GM23248 (cell line): Measurements from ENCODE around the gene ALDH3B1. TPM values are rescaled to one million over a fixed set of nuclear protein-coding genes. Genes with fewer than 3 reads are reported as not detected.
"Not testable (repeated sequence)": the region's sequence is repeated elsewhere in the genome, so short reads cannot be mapped to it uniquely, and the experiment has no call there.

Experiments
- DNase-seq: peaks from one replicate; pipeline ENCODE4 v3.0.0-alpha.2; 2015
- H2AFZ ChIP-seq: fragments of 200-600 bp; sonication (generic); 2 replicates; pipeline ENCODE4 v1.6.1; 2016; ENCODE audit warnings: antibody characterized with exemption
- H3F3A ChIP-seq: fragments of 200-600 bp; sonication (generic); 2 replicates; pipeline ENCODE4 v1.6.1; 2016; ENCODE audit warnings: mild to moderate bottlenecking, antibody characterized with exemption, mixed run types; ENCODE audit not compliant: insufficient read depth
- H3K27ac ChIP-seq: fragments of 200-600 bp; sonication (generic); 2 replicates; pipeline ENCODE4 v1.5.1; 2016; ENCODE audit warnings: mild to moderate bottlenecking
- H3K27me3 ChIP-seq: fragments of 200-600 bp; sonication (generic); replicated peaks from 2 replicates; pipeline ENCODE4 v1.6.1; 2016; ENCODE audit warnings: mild to moderate bottlenecking; ENCODE audit not compliant: insufficient read depth
- H3K36me3 ChIP-seq: fragments of 200-600 bp; sonication (generic); 2 replicates; pipeline ENCODE4 v1.6.1; 2016; ENCODE audit warnings: low read depth, mild to moderate bottlenecking
- H3K4me1 ChIP-seq: fragments of 200-600 bp; sonication (generic); 2 replicates; pipeline ENCODE4 v1.6.1; 2016; ENCODE audit warnings: mild to moderate bottlenecking; ENCODE audit not compliant: insufficient read depth
- H3K4me2 ChIP-seq: fragments of 200-600 bp; sonication (generic); one replicate; pipeline ENCODE4 v1.6.1; 2016; ENCODE audit warnings: mild to moderate bottlenecking; ENCODE audit not compliant: unreplicated experiment
- H3K4me3 ChIP-seq: fragments of 200-600 bp; sonication (generic); 2 replicates; pipeline ENCODE4 v1.5.1; 2016; ENCODE audit warnings: mild to moderate bottlenecking
- H3K79me2 ChIP-seq: fragments of 200-600 bp; sonication (generic); 2 replicates; pipeline ENCODE4 v1.6.1; 2016; ENCODE audit warnings: mild to moderate bottlenecking; ENCODE audit not compliant: insufficient read depth
- H3K9ac ChIP-seq: fragments of 200-600 bp; sonication (generic); 2 replicates; pipeline ENCODE4 v1.6.1; 2016; ENCODE audit warnings: mild to moderate bottlenecking
- H3K9me2 ChIP-seq: fragments of 200-600 bp; sonication (generic); 2 replicates; pipeline ENCODE4 v1.6.1; 2016; ENCODE audit warnings: mixed run types, mild to moderate bottlenecking, moderate library complexity; ENCODE audit not compliant: insufficient read depth
- H3K9me3 ChIP-seq: fragments of 200-600 bp; sonication (generic); one replicate; pipeline ENCODE4 v1.6.1; 2017; ENCODE audit warnings: low read depth
- H4K20me1 ChIP-seq: fragments of 200-600 bp; sonication (generic); 2 replicates; pipeline ENCODE4 v1.6.0; 2016; ENCODE audit not compliant: insufficient read depth
- EZH2 ChIP-seq: fragments of 200-600 bp; sonication (generic); IDR thresholded peaks from 2 replicates; pipeline ENCODE4 v1.6.1; 2018; ENCODE audit warnings: antibody characterized with exemption, mild to moderate bottlenecking; ENCODE audit not compliant: insufficient read depth, poor library complexity, severe bottlenecking
- EZH2phosphoT487 ChIP-seq: fragments of 200-600 bp; sonication (generic); IDR thresholded peaks from 2 replicates; pipeline ENCODE4 v1.6.1; 2018; ENCODE audit warnings: antibody characterized with exemption, moderate library complexity, mild to moderate bottlenecking, low read depth; ENCODE audit not compliant: insufficient read depth
- WGBS, 2 experiments: methylation state at CpG; one replicate each; pipeline ENCODE4 v1.1.6; 2015 to 2017; ENCODE audit warnings: low lambda C conversion rate in 2 of 2, low coverage in 1 of 2; ENCODE audit errors: missing lambda C conversion rate in 2 of 2; 5-methylcytosine and 5-hydroxymethylcytosine counted together
- in situ Hi-C: fragments of 300-500 bp; cut with MboI; formaldehyde crosslinking; loops from 2 replicates; pipeline ENCODE4 v1.15.0; 2020
- polyA plus RNA-seq: library from polyadenylated mRNA; unstranded; fragments of >200 nt; fragmentation: Nextera tagmentation; extraction: Ambion mirVana; gene quantifications from 2 replicates; pipeline ENCODE4 v1.2.1, GENCODE V29; 2016
- total RNA-seq: library from RNA; depleted of rRNA; stranded (reverse); fragments of >200 nt; shearing (Covaris generic); gene quantifications from 2 replicates; pipeline ENCODE4 v1.2.3, GENCODE V29; 2014

The ALDH3B1 gene
- total and polyA plus RNA-seq, 2 experiments from 2014 or later = 42.7 to 63.9 TPM

DNA sequence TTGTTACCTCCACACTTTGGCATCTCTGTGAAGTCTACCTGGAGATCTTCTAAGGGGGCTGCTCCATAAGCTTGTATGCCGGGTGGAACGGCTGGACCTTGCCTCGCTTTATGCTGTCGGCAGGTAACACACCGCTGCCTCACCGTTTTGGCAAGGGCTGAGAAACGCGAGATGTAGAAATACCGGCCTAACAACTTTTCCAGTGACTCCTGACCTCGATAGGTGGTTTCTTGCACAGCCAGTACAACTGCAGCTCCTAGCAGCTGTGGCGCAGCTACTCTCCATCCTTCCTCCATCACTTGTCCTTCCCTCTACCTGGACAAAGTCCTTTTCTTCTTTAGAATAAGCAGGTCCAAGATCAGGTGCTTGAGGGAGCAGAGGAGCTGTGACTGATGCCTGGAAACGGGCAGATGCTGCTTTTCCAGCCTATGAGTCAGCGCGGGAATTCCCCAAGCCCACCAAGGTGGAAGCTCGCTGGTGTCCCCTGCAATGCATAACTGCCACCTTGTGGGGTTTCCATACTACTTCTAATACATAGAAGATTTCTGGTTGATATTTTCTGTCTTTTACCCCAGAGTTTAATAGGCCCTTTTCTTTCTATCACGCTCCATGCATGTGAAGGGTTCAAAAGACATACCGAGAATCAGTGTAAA is 31.2 kb upstream of the ALDH3B1 start:
- H3K9me2 ChIP-seq, H3K4me1 ChIP-seq, H3K9ac ChIP-seq, in situ Hi-C loops, H4K20me1 ChIP-seq, DNase-seq, H3K9me3 ChIP-seq, H3K4me3 ChIP-seq, H3K4me2 ChIP-seq, H3K27ac ChIP-seq, H3F3A ChIP-seq, H3K79me2 ChIP-seq, H3K36me3 ChIP-seq, H2AFZ ChIP-seq: not testable (repeated sequence)
- H3K27me3 ChIP-seq = peaks cover 20% of the 10 kb centered on the region; the same call in 1 of the 2 replicates
- WGBS, 2 experiments = 61 to 64% methylated on average over 17 of the region's 17 CpGs

DNA sequence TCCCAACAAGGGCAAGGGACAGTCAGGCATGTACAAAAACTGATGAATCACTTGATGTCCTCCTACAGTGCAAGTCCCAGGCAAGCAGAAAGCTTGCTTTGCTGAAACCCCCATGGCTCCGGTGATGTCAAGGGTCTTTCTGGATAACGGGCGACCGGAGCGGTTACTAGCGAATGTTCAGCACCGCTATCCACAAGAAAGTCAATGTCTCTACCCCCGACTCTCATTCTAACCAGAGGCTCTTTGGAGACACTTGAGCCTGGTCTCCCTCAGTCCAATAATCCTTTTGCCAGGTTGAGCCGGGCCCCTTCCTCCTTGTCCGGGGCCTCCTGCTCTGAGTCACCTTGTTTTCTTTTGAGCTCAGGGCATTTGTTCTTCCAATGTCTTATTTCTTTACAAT is 28.9 kb upstream of the ALDH3B1 start:
- H3K4me2 ChIP-seq, in situ Hi-C loops, H3K79me2 ChIP-seq, H3K9ac ChIP-seq, H3K9me3 ChIP-seq, H3K9me2 ChIP-seq, H3K4me3 ChIP-seq, H2AFZ ChIP-seq, H3F3A ChIP-seq, DNase-seq, H3K36me3 ChIP-seq, H3K4me1 ChIP-seq, H4K20me1 ChIP-seq, H3K27ac ChIP-seq: not testable (repeated sequence)
- 84 to 87% methylated on average over 10 of the region's 10 CpGs for WGBS, 2 experiments
- H3K27me3 ChIP-seq = 0 out of 2 replicates have a peak, but pooled peaks cover 10% of the 10 kb centered on the region

DNA sequence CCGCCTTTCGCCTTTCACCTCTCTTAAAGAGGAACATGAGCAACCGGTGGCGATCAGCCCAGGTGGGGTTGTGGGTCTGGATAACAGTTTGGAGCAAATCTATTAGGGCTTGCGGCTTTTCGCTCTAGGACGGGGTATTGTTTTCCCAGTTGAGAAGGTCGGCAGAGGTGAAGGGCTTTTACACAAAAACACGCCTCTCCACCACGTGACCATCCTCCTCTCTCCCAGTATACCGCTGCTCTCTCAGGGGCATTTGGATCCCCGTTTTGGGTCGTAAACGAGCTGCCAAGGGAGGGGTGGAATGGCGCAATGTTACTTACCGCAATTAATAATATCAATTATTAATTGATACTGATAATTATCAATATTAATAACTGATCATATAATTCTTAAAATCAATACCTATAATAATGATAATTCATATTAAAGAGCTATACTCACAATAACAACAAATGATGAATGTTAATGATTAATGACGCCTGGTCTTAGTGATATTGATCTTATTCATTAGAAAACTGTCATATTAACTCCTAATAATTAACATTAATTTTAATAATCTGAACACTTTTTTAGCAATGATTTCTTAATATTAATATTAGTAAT is 27.8 kb upstream of the ALDH3B1 start:
- H3K9ac ChIP-seq, H3K79me2 ChIP-seq, H3K4me2 ChIP-seq, H4K20me1 ChIP-seq, H3K36me3 ChIP-seq, H3K4me3 ChIP-seq, H3K9me2 ChIP-seq, DNase-seq, H3K27me3 ChIP-seq, in situ Hi-C loops, H3F3A ChIP-seq, H3K27ac ChIP-seq, H2AFZ ChIP-seq, H3K9me3 ChIP-seq, H3K4me1 ChIP-seq: not testable (repeated sequence)
- 70 to 72% methylated on average over 17 of the region's 17 CpGs for WGBS, 2 experiments

DNA sequence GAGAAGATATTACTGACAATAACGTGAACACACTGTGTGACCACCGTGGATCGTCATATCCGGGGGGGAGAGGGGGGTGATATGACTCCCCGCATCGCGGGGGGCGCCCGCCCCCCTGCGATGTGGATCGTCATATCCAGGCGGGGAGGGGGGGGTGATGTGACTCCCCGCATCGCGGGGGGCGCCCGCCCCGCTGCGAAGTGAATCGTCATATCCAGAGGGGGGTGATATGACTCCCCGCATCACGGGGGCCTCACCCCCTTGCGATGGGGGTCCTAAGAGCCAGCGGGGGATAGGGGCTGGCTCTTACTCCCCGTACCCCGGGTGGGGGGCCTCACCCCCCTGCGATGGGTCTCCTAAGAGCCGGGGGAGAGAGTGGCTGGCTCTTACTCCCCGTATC is 26.2 kb upstream of the ALDH3B1 start:
- H3K27me3 ChIP-seq = no peaks in the 10 kb centered on the region
- no peak overlapping the region for H3K9ac ChIP-seq
- H3K9me2 ChIP-seq = no peaks in the 10 kb centered on the region
- H3F3A ChIP-seq = no peaks in the 10 kb centered on the region
- no peak overlapping the region for H3K4me3 ChIP-seq
- no peaks in the 10 kb centered on the region for H3K9me3 ChIP-seq
- 52 to 65% methylated on average over 8 to 29 of the region's 29 CpGs for WGBS, 2 experiments
- H2AFZ ChIP-seq = no peak overlapping the region
- no peaks in the 10 kb centered on the region for H3K36me3 ChIP-seq
- H3K79me2 ChIP-seq = no peaks in the 10 kb centered on the region
- H3K4me2 ChIP-seq = no peak overlapping the region
- in situ Hi-C loops = no loop called here
- H4K20me1 ChIP-seq = no peaks in the 10 kb centered on the region
- no peak for TF ChIP-seq EZH2
- no peak for TF ChIP-seq EZH2phosphoT487
- no peak overlapping the region for H3K27ac ChIP-seq
- no peak for DNase-seq
- no peaks in the 10 kb centered on the region for H3K4me1 ChIP-seq

DNA sequence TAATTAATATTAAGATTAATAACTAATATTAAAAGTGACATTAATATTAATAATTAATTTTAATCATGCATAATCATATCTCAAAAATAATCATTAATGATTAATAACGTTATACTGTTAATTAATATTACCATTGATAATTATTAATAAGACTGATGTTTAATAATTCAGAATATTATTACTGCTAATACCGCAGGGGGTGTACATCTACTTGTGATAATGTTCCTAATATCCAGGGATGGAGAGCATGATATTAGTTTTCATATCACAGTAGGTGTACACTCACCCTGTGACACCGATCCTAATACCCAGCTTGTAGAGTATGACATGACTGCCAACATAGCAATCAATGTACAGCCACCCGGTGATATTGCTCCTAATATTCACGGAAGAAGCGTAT is 24.8 kb upstream of the ALDH3B1 start:
- in situ Hi-C loops, H3K79me2 ChIP-seq, H3K9me2 ChIP-seq, H3K4me1 ChIP-seq, H3K9ac ChIP-seq, H3K36me3 ChIP-seq, H2AFZ ChIP-seq, H3K4me3 ChIP-seq, H3K27me3 ChIP-seq, H3K27ac ChIP-seq, DNase-seq, H4K20me1 ChIP-seq, H3F3A ChIP-seq, H3K4me2 ChIP-seq, H3K9me3 ChIP-seq: not testable (repeated sequence)
- WGBS, 2 experiments = 72% methylated on average over 6 of the region's 6 CpGs
